Mononuclear cell (primary cell): Measurements from ENCODE around the gene DNAH11. TPM values are rescaled to one million over a fixed set of nuclear protein-coding genes. Genes with fewer than 3 reads are reported as not detected.

Experiments used
- H3K27me3 ChIP-seq: 2 replicates; pipeline ENCODE4 v1.6.0; 2011; ENCODE audit warnings: low read length, control low read depth; ENCODE audit not compliant: insufficient read depth
- H3K4me1 ChIP-seq: 2 replicates; pipeline ENCODE4 v1.5.1; 2011; ENCODE audit warnings: mild to moderate bottlenecking, low read length, control low read depth; ENCODE audit not compliant: insufficient read depth
- H3K4me3 ChIP-seq: 2 replicates; pipeline ENCODE4 v1.5.1; 2011; ENCODE audit warnings: mild to moderate bottlenecking, low read length, moderate library complexity
- H3K9me3 ChIP-seq: 2 replicates; pipeline ENCODE4 v1.5.1; 2011; ENCODE audit warnings: low read depth, mild to moderate bottlenecking, control low read depth, low read length
- total RNA-seq: library from RNA; depleted of rRNA; stranded (reverse); fragments of >200 nt; gene quantifications from one replicate; pipeline ENCODE4 v1.2.3, GENCODE V29; 2012

DNAH11 gene
- total RNA-seq, 1 donor = under 0.01 TPM

DNA sequence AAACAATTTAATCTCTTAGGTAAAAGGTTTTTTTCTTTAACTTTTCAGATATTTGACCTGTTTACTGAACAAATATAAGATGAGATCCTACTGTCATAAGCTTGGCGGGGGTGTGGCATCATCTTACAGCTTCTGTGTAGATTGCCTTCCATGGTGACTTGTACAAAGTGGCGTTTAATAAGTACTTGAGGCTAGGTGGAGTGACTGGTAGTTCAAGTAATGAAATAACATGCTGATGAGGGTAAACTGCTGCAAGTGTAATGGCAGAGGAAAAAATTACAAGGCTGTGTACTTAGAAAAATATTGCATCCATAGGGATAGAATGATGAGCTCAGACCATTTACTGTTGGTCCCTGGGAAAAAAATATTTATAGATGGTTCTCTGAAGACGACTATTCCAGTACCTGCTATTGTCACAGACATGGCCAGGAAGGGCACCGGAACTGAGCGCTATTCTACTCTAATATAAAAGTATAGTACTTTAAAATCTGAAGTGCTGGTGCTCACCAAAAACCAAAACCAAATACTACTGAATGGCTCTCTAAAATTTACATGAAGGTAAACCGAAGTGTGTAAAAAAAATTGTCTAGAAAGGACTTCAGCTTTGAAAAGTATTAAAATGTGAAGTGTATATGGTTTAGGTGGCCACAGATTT, 42.4 kb downstream of the DNAH11 start:
- Histone ChIP-seq H3K9me3 (no peaks in the 10 kb centered on the region), H3K27me3 (no peaks in the 10 kb centered on the region), H3K4me3 (no peak overlapping the region), H3K4me1 (peaks cover 9% of the 10 kb centered on the region)

- Histone ChIP-seq H3K9me3 (no peaks in the 10 kb centered on the region), H3K4me3 (no peak overlapping the region), H3K27me3 (no peaks in the 10 kb centered on the region), H3K4me1 (no peaks in the 10 kb centered on the region)
Measured at GRCh38 chr7:21587139-21587784, 44.4 kb downstream of the DNAH11 start.

DNA sequence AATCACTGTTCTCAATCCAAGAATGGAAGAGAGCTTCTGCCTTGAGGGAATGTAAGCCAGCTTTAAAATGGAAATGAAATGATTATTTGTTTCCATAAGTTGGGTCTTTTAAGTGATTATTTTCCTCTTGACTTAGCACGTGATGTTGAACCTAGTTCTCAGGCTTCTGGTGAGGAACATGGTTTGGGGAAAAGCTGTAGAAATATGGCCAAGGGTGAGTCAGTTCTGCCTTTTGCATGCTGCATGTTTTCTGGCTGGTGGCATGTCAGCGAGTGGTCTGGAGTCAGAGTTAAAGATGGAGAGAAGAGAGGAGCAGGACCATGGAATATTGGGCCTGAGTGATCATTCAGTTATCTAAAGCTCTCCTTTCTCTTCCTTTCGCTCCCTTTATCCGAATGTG, 54.0 kb downstream of the DNAH11 start:
- Histone ChIP-seq H3K27me3 (no peaks in the 10 kb centered on the region), H3K9me3 (no peaks in the 10 kb centered on the region), H3K4me3 (no peak overlapping the region), H3K4me1 (no peaks in the 10 kb centered on the region)

GRCh38 chr7:21603462-21603861, 60.6 kb downstream of the DNAH11 start:
- H3K4me1 ChIP-seq = no peaks in the 10 kb centered on the region
- H3K4me3 ChIP-seq = no peak overlapping the region
- H3K9me3 ChIP-seq = no peaks in the 10 kb centered on the region
- H3K27me3 ChIP-seq = no peaks in the 10 kb centered on the region

DNA sequence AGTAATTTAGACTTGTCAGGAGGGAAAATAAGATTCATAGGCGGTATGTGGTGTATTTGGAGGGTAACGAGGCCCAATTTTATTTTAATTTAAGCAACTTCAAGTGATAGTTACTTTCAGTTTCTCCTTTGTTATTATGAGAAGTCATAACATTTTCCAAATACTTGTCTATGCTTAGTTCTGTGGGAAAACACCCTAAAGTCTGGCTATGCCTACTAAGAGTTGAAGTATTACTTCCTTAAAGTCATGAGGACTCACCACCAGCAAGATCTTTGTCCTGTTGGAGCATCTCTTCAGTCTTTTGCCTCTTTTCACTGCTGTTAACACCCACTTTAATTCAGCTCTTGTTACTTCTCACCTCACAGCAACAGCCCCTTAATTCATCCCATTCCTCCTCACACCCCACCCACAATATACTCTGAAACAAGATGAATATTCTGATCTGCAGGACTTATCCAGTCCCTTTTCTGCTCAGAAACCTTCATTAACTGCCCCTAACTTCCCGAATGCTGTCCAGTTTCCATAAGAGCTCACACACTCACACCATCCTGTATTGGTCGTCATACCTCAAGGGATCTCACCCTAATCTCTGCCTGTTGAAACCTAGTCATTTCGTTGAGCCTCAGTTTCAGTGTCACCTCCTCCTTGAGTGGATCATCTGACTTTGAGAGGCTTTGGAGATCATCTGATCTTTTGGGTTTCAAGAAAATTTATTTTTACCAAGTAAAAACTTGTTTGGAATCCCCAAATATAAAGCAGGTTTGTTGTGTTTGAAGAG, 61.3 kb downstream of the DNAH11 start:
- Histone ChIP-seq H3K4me3 (no peak overlapping the region), H3K27me3 (no peaks in the 10 kb centered on the region), H3K9me3 (no peaks in the 10 kb centered on the region), H3K4me1 (no peaks in the 10 kb centered on the region)

DNA sequence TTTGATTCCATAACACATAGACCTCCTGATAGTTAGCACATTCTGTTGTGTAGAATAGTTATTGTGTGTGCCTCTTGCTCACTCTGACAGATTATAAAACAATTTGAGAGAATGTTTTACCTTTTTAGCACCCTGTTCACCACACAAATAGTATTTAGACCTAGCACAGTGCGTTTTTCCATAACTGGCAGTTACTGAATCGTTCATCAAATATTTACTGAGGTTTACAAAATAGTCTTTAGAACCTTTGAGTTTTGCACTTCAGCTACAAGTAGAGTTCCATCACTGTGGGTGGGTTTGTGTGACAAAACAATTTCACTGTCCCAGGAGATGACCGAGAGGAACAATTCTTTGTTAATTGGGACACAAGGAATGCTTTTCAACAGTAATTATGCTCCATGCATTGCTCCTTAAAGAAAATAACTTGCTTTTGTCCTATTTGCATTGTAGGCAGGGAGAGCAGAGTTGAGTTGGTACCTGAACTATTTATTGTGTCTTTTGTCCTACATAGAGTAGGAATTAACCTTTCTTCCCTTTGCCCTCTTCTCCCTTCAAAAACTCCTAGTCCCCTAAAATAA, 62.3 kb downstream of the DNAH11 start:
- Histone ChIP-seq H3K9me3 (no peaks in the 10 kb centered on the region), H3K4me1 (no peaks in the 10 kb centered on the region), H3K27me3 (no peaks in the 10 kb centered on the region)

GRCh38 chr7:21608465-21608864, 65.6 kb downstream of the DNAH11 start:
- H3K27me3 ChIP-seq = no peaks in the 10 kb centered on the region
- H3K9me3 ChIP-seq = no peaks in the 10 kb centered on the region
- no peaks in the 10 kb centered on the region for H3K4me1 ChIP-seq
- H3K4me3 ChIP-seq = no peak overlapping the region

More for the DNA sequence above, 62.3 kb downstream of the DNAH11 start:
- no peak overlapping the region for H3K4me3 ChIP-seq

- Histone ChIP-seq H3K4me3 (no peak overlapping the region), H3K4me1 (no peaks in the 10 kb centered on the region), H3K27me3 (no peaks in the 10 kb centered on the region), H3K9me3 (no peaks in the 10 kb centered on the region)
Measured at GRCh38 chr7:21611129-21611528, 68.3 kb downstream of the DNAH11 start.

DNA sequence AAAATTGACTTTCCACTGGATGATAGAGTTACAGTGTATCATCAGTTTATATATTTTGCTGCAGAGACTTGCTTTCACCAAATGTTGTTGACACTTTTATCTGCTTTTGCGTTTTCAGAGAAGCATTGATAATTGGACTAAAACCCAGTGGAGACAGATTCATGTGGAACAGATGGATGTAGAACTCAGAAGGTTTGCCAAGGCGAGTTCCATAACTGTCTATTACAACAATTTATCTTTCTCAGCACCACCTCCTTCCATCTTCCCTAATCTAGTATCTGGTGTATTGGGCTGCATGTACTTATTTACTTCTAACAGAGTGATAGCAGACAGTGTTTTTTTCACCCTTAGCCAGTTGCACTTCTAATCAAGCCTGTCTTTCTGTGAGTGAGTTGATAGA, 73.3 kb downstream of the DNAH11 start:
- Histone ChIP-seq H3K9me3 (no peaks in the 10 kb centered on the region), H3K27me3 (no peaks in the 10 kb centered on the region), H3K4me3 (no peak overlapping the region), H3K4me1 (no peaks in the 10 kb centered on the region)

GRCh38 chr7:21616796-21617436, 74.1 kb downstream of the DNAH11 start:
- H3K4me3 ChIP-seq = no peak overlapping the region

DNA sequence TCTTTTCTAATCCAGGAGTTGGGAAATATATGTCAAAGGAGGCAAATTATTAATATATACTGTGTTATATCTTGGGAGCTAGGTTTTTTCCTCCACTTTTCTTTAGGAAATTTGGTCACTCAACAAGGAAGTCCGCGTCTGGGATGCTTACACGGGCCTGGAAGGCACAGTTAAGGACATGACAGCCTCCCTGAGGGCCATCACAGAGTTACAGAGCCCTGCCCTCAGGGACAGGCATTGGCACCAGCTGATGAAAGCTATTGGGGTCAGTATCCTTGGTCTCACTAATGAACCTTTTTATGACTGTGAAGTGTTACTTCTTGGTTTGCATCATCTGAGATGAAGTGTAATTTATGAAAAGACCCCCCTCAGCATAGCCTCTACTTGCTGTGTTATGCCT, 74.7 kb downstream of the DNAH11 start:
- no peaks in the 10 kb centered on the region for H3K9me3 ChIP-seq
- no peaks in the 10 kb centered on the region for H3K27me3 ChIP-seq
- H3K4me1 ChIP-seq = no peaks in the 10 kb centered on the region
- no peak overlapping the region for H3K4me3 ChIP-seq

More at GRCh38 chr7:21616796-21617436, 74.1 kb downstream of the DNAH11 start:
- Histone ChIP-seq H3K27me3 (no peaks in the 10 kb centered on the region), H3K9me3 (no peaks in the 10 kb centered on the region), H3K4me1 (no peaks in the 10 kb centered on the region)

GRCh38 chr7:21617916-21618390, 75.1 kb downstream of the DNAH11 start:
- Histone ChIP-seq H3K27me3 (no peaks in the 10 kb centered on the region), H3K9me3 (no peaks in the 10 kb centered on the region), H3K4me3 (no peak overlapping the region), H3K4me1 (no peaks in the 10 kb centered on the region)

GRCh38 chr7:21618706-21619105, 75.9 kb downstream of the DNAH11 start:
- H3K9me3 ChIP-seq = no peaks in the 10 kb centered on the region
- H3K27me3 ChIP-seq = no peaks in the 10 kb centered on the region
- H3K4me3 ChIP-seq = no peak overlapping the region
- no peaks in the 10 kb centered on the region for H3K4me1 ChIP-seq

GRCh38 chr7:21620054-21620453, 77.2 kb downstream of the DNAH11 start:
- Histone ChIP-seq H3K27me3 (no peaks in the 10 kb centered on the region), H3K4me1 (no peaks in the 10 kb centered on the region), H3K9me3 (no peaks in the 10 kb centered on the region), H3K4me3 (no peak overlapping the region)

GRCh38 chr7:21624320-21624719, 81.5 kb downstream of the DNAH11 start:
- Histone ChIP-seq H3K9me3 (peaks cover 6% of the 10 kb centered on the region), H3K27me3 (no peaks in the 10 kb centered on the region), H3K4me1 (no peaks in the 10 kb centered on the region), H3K4me3 (no peak overlapping the region)
